Measurements from ENCODE around the gene TLN1. TPM values are rescaled to one million over a fixed set of nuclear protein-coding genes. Genes with fewer than 3 reads are reported as not detected.

TLN1 gene
- total RNA-seq, 4 donors from 2014 or later = 301 to 553 (median 412) TPM

DNA sequence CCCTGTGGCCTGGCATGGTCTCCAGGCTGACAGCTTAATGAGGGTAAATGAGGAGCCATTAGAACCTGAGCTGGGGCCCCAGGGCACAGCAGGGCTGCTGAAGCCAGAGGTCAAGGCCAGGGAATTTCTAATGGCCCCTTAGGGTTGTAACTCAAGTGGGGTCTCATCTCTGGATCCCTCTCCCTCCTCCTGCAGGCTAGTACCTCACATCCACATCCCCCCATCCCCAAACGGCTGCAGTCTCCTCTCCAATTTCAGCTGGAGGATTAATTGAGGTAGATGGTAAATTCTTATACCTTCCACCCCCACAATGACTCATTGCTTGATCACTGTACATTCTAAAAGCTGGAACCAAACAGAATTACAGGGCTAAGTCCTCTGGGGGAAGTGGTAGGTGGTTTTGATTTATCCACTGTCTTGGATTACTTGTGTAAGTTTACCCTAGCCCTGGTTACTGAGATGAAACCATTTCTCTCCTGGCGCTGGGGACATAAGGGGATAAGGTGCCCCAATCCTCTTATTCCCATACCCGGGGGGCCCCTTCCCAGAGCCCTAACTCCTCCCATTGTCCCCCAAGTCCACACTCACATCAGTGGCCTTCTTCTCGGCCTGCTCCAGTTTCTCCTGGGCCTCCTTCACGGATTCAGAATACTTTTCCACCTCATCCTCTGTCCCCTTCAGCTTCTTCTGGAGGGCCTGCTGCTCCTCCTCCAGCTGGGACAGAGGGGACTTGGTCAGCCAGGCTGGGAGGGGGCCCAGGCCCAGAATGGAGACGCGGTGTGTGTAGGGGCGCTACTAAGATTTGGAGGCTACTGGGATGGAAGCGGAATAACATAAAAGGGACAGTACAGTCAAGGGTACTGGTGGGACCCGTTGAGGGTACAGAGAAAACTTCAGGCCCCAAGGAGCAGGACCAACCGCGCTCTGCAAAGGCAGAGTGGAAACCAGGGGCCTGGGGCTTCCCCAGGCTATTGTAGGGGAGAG is 43.1 kb downstream of the TLN1 start:
- ATAC-seq (ENCODE audit: low FRiP score) (peak; percentile 60), DNase-seq (ENCODE audit: low spot score) (no peak)

DNA sequence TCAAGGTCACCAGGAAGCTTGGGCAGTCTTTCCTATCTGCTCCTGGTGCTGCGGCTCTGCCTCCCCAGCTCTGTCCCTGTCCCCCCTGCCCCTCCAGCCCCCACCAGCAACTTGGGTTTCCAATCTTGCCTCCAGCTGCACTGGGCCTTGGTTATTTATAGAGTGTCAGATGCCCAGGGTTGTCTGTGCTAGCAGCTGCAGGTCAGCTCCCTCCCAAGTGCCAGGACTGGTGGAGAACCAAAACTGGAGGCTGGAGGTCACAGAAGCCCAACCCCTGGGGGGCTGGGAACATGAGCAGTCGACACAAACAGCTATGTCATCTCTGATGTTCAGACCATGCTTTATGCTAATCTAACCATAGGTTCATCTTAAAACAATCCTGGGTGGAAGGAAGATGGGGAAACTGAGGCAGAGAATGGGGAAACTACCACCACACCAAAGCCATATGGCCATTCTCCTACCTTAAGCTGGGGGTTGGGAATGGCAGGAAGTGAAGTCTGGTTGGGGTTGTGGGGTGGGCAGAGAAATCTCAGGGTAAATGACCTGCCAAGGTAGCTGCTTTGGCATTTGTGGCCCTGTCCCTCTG is 43.9 kb downstream of the TLN1 start:
- no peak for TF ChIP-seq CTCF (IDR thresholded peaks at IDR 0.05)
- DNase-seq (ENCODE audit: low spot score) = no peak
- no peak for ATAC-seq (ENCODE audit: low FRiP score)

More for the DNA sequence above, 43.1 kb downstream of the TLN1 start:
- TF ChIP-seq CTCF (IDR thresholded peaks at IDR 0.05) = no peak

DNA sequence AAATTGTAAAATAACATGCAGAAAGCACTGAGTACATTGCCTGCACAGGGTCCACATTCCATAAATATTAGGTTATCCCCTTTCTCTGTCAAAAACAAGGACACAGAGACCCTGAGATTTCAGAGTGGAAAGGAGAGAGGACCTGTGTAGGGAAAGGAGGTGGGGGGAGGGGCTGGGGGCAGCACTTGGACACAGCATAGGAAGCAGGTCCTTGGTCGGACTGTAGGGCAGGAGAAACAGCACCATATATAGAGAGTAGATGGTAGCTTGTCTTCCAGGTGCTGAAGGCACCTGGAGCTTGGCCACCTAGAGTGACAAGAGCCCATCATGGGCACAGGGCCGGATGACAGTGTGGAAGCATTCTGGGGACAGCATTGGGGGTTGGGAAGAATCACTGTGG is 44.7 kb downstream of the TLN1 start:
- no peak for TF ChIP-seq CTCF (IDR thresholded peaks at IDR 0.05)
- no peak for ATAC-seq (ENCODE audit: low FRiP score)
- no peak for DNase-seq (ENCODE audit: low spot score)

GRCh38 chr9:35686222-35687203 is 45.5 kb downstream of the TLN1 start:
- no peak for TF ChIP-seq CTCF (IDR thresholded peaks at IDR 0.05)
- ATAC-seq (ENCODE audit: low FRiP score) (no peak), DNase-seq (ENCODE audit: low spot score) (no peak)

DNA sequence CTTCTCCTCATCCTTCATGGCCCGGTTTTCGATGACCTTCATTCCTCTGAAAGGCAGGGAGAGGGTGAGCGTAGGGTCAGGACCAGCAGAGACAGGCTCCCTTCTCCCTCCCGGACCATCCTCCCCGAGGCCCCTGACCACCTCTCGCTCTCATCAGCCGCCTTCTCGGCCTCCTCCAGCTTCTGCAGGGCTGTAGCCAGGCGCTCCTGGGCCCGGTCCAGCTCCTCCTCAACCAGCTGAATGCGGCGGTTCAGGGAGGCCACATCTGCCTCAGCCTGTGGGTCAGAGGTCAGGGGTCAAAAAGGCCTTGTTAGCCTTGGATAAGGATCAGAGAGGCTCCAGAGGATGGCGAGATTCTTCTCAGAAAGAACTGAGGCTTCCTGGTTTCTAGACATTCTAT is 46.5 kb downstream of the TLN1 start:
- no peak for ATAC-seq (ENCODE audit: low FRiP score)
- TF ChIP-seq CTCF (IDR thresholded peaks at IDR 0.05) = no peak
- no peak for DNase-seq (ENCODE audit: low spot score)

GRCh38 chr9:35684921-35685320 is 47.1 kb downstream of the TLN1 start:
- no peak for ATAC-seq (ENCODE audit: low FRiP score)
- no peak for TF ChIP-seq CTCF (IDR thresholded peaks at IDR 0.05)
- DNase-seq (ENCODE audit: low spot score) = no peak

Data from omental fat pad (tissue), 4 donors.